Karpas-422 (cell line): ENCODE data around the gene FBXL20. TPM values are rescaled to one million over a fixed set of nuclear protein-coding genes. Genes with fewer than 3 reads are reported as not detected.
"Not testable (repeated sequence)": the region's sequence is repeated elsewhere in the genome, so short reads cannot be mapped to it uniquely, and the experiment has no call there.

Source experiments
- DNase-seq: peaks from one replicate; pipeline ENCODE4 v3.0.0-alpha.2; 2015
- H2AFZ ChIP-seq: fragments of 200-600 bp; sonication (generic); 2 replicates; pipeline ENCODE4 v1.6.1; 2014; ENCODE audit warnings: antibody characterized with exemption, low read length, mixed read lengths
- H3K27ac ChIP-seq: fragments of 200-600 bp; sonication (generic); 2 replicates; pipeline ENCODE4 v1.5.1; 2014; ENCODE audit warnings: mild to moderate bottlenecking, low read length, moderate library complexity
- H3K27me3 ChIP-seq: fragments of 200-600 bp; sonication (generic); 2 replicates; pipeline ENCODE4 v1.6.1; 2014; ENCODE audit warnings: low read length, mixed read lengths
- H3K36me3 ChIP-seq: fragments of 200-600 bp; sonication (generic); 2 replicates; pipeline ENCODE4 v1.6.1; 2014; ENCODE audit warnings: low read length, mixed read lengths; ENCODE audit not compliant: insufficient read depth
- H3K4me1 ChIP-seq: fragments of 200-600 bp; sonication (generic); 2 replicates; pipeline ENCODE4 v1.6.1; 2014; ENCODE audit warnings: mild to moderate bottlenecking, low read length, mixed read lengths
- H3K4me2 ChIP-seq: fragments of 200-600 bp; sonication (generic); 2 replicates; pipeline ENCODE4 v1.6.1; 2014; ENCODE audit warnings: low read length, low read depth, mild to moderate bottlenecking; ENCODE audit not compliant: poor library complexity, severe bottlenecking
- H3K4me3 ChIP-seq: fragments of 200-600 bp; sonication (generic); 2 replicates; pipeline ENCODE4 v1.5.1; 2014; ENCODE audit warnings: mild to moderate bottlenecking, antibody characterized with exemption, low read length, mixed read lengths
- H3K79me2 ChIP-seq: fragments of 200-600 bp; sonication (generic); 2 replicates; pipeline ENCODE4 v1.6.1; 2014; ENCODE audit warnings: mild to moderate bottlenecking, low read length, mixed read lengths
- H3K9ac ChIP-seq: fragments of 200-600 bp; sonication (generic); 2 replicates; pipeline ENCODE4 v1.6.0; 2014; ENCODE audit warnings: low read length
- H3K9me2 ChIP-seq: fragments of 200-600 bp; sonication (generic), shearing (Covaris generic); replicated peaks from 2 replicates; pipeline ENCODE4 v1.6.0; 2014; ENCODE audit warnings: mild to moderate bottlenecking, low read length, moderate library complexity; ENCODE audit not compliant: insufficient read depth
- H3K9me3 ChIP-seq: fragments of 300-700, 200-600 bp; sonication (generic); 2 replicates; pipeline ENCODE4 v1.6.1; 2014; ENCODE audit warnings: low read length, mixed read lengths
- H4K20me1 ChIP-seq: fragments of 200-600 bp; sonication (generic); 2 replicates; pipeline ENCODE4 v1.6.1; 2014; ENCODE audit warnings: mild to moderate bottlenecking, antibody characterized with exemption, low read length, low read depth; ENCODE audit not compliant: insufficient read depth
- total RNA-seq: library from RNA; depleted of rRNA; stranded (reverse); fragments of >200 nt; shearing (Covaris generic); gene quantifications from 2 replicates; pipeline ENCODE4 v1.2.3, GENCODE V29; 2014; ENCODE audit warnings: low replicate concordance

FBXL20 gene
- total RNA-seq, 1 experiment from 2014 or later, result 27.0 TPM

GRCh38 chr17:39337649-39338048 is 63.8 kb downstream of the FBXL20 start:
- H3K9me3 ChIP-seq, H3K4me2 ChIP-seq, H3K27me3 ChIP-seq, H4K20me1 ChIP-seq, H3K4me3 ChIP-seq, DNase-seq, H3K9me2 ChIP-seq, H2AFZ ChIP-seq, H3K27ac ChIP-seq, H3K9ac ChIP-seq, H3K79me2 ChIP-seq: not testable (repeated sequence)
- H3K36me3 ChIP-seq, result peaks cover 12% of the 10 kb centered on the region; the same call in 1 of the 2 replicates
- H3K4me1 ChIP-seq, result peaks cover 28% of the 10 kb centered on the region

- peaks cover 32% of the 10 kb centered on the region for H3K4me1 ChIP-seq
- peak; percentile 84 for DNase-seq
- H3K27me3 ChIP-seq, result no peaks in the 10 kb centered on the region
- H3K9me2 ChIP-seq, result no peaks in the 10 kb centered on the region
- no peaks in the 10 kb centered on the region for H4K20me1 ChIP-seq
- peak overlapping the region; percentile 68 for H3K4me2 ChIP-seq
- H3K36me3 ChIP-seq, result peaks cover 7% of the 10 kb centered on the region; the same call in 1 of the 2 replicates
- 0 out of 2 replicates have a peak overlapping the region, but pooled peaks have one; percentile 2 for H2AFZ ChIP-seq
- peak overlapping the region; percentile 94 for H3K27ac ChIP-seq
- H3K9ac ChIP-seq, result peak overlapping the region; percentile 58
- peak overlapping the region; percentile 45 for H3K4me3 ChIP-seq
- peaks cover 4% of the 10 kb centered on the region; the same call in 1 of the 2 replicates for H3K79me2 ChIP-seq
- H3K9me3 ChIP-seq, result no peaks in the 10 kb centered on the region
Measured at GRCh38 chr17:39335704-39336223, 65.7 kb downstream of the FBXL20 start.

GRCh38 chr17:39334008-39334744 is 67.2 kb downstream of the FBXL20 start:
- DNase-seq, H2AFZ ChIP-seq, H3K9me2 ChIP-seq, H3K4me3 ChIP-seq, H3K79me2 ChIP-seq, H3K27me3 ChIP-seq, H3K9me3 ChIP-seq, H4K20me1 ChIP-seq, H3K36me3 ChIP-seq: not testable (repeated sequence)
- H3K4me1 ChIP-seq, result peaks cover 35% of the 10 kb centered on the region
- peak overlapping the region; percentile 94 for H3K27ac ChIP-seq
- H3K4me2 ChIP-seq, result peak overlapping the region; percentile 68
- H3K9ac ChIP-seq, result peak overlapping the region; percentile 58; the same call in 1 of the 2 replicates

GRCh38 chr17:39332092-39332491 is 69.3 kb downstream of the FBXL20 start:
- Histone ChIP-seq H3K9me3 (no peaks in the 10 kb centered on the region), H4K20me1 (no peaks in the 10 kb centered on the region), H3K4me3 (no peak overlapping the region), H3K27ac (peak overlapping the region; percentile 54), H3K79me2 (peaks cover 27% of the 10 kb centered on the region), H3K4me1 (peaks cover 43% of the 10 kb centered on the region), H3K4me2 (no peak overlapping the region), H3K27me3 (no peaks in the 10 kb centered on the region), H3K9me2 (no peaks in the 10 kb centered on the region), H3K36me3 (no peaks in the 10 kb centered on the region), H2AFZ (no peak overlapping the region), H3K9ac (no peak overlapping the region)
- no peak for DNase-seq

- Histone ChIP-seq H3K4me3 (no peak overlapping the region), H3K9ac (no peak overlapping the region), H3K27ac (peak overlapping the region; percentile 48; the same call in 1 of the 2 replicates), H3K9me3 (no peaks in the 10 kb centered on the region), H3K27me3 (no peaks in the 10 kb centered on the region), H3K4me1 (peaks cover 35% of the 10 kb centered on the region), H3K9me2 (no peaks in the 10 kb centered on the region), H3K36me3 (no peaks in the 10 kb centered on the region), H4K20me1 (no peaks in the 10 kb centered on the region), H3K79me2 (peaks cover 45% of the 10 kb centered on the region), H2AFZ (no peak overlapping the region), H3K4me2 (no peak overlapping the region)
- no peak for DNase-seq
Measured at GRCh38 chr17:39328815-39329214, 72.6 kb downstream of the FBXL20 start.

GRCh38 chr17:39327109-39327508 is 74.3 kb downstream of the FBXL20 start:
- Histone ChIP-seq H4K20me1 (no peaks in the 10 kb centered on the region), H3K36me3 (no peaks in the 10 kb centered on the region), H3K79me2 (peaks cover 49% of the 10 kb centered on the region), H3K27ac (no peak overlapping the region), H3K9me3 (no peaks in the 10 kb centered on the region), H3K9me2 (no peaks in the 10 kb centered on the region), H3K4me3 (no peak overlapping the region), H3K4me2 (no peak overlapping the region), H2AFZ (no peak overlapping the region), H3K4me1 (peaks cover 35% of the 10 kb centered on the region), H3K9ac (no peak overlapping the region), H3K27me3 (no peaks in the 10 kb centered on the region)
- no peak for DNase-seq

GRCh38 chr17:39325528-39326240 is 75.7 kb downstream of the FBXL20 start:
- H3K27ac ChIP-seq, result peak overlapping the region; percentile 46
- no peak overlapping the region for H3K9ac ChIP-seq
- peaks cover 48% of the 10 kb centered on the region for H3K79me2 ChIP-seq
- H3K4me3 ChIP-seq, result no peak overlapping the region
- H3K36me3 ChIP-seq, result no peaks in the 10 kb centered on the region
- H3K4me1 ChIP-seq, result peaks cover 26% of the 10 kb centered on the region
- peak; percentile 63 for DNase-seq
- H3K27me3 ChIP-seq, result no peaks in the 10 kb centered on the region
- no peaks in the 10 kb centered on the region for H3K9me3 ChIP-seq
- peak overlapping the region; percentile 73 for H2AFZ ChIP-seq
- H3K9me2 ChIP-seq, result no peaks in the 10 kb centered on the region
- H4K20me1 ChIP-seq, result no peaks in the 10 kb centered on the region
- H3K4me2 ChIP-seq, result peak overlapping the region; percentile 31

GRCh38 chr17:39318636-39319035 is 82.8 kb downstream of the FBXL20 start:
- H4K20me1 ChIP-seq, result no peaks in the 10 kb centered on the region
- no peaks in the 10 kb centered on the region for H3K9me2 ChIP-seq
- H2AFZ ChIP-seq, result no peak overlapping the region
- no peaks in the 10 kb centered on the region for H3K4me1 ChIP-seq
- H3K4me2 ChIP-seq, result no peak overlapping the region
- H3K27ac ChIP-seq, result no peak overlapping the region
- no peaks in the 10 kb centered on the region for H3K36me3 ChIP-seq
- H3K9me3 ChIP-seq, result no peaks in the 10 kb centered on the region
- DNase-seq, result no peak
- no peaks in the 10 kb centered on the region for H3K27me3 ChIP-seq
- H3K9ac ChIP-seq, result no peak overlapping the region
- H3K4me3 ChIP-seq, result no peak overlapping the region
- H3K79me2 ChIP-seq, result peaks cover 30% of the 10 kb centered on the region; the same call in 1 of the 2 replicates
